ENCODE data around the gene RFTN1. TPM values are rescaled to one million over a fixed set of nuclear protein-coding genes. Genes with fewer than 3 reads are reported as not detected.

RFTN1 gene
- total RNA-seq, 4 donors from 2014 or later = 11.2 to 39.5 (median 25.6) TPM

GRCh38 chr3:16425398-16426028 lies 88.0 kb downstream of the RFTN1 start:
- TF ChIP-seq POLR2A (IDR thresholded peaks at IDR 0.05) (no peak), CTCF (IDR thresholded peaks at IDR 0.05) (no peak)
- DNase-seq (ENCODE audit: low spot score in 2 of 2) = no peak
- WGBS, 2 donors = 79 to 82% methylated on average over 12 of the region's 12 CpGs
- intact Hi-C loops (cut with DNase I; ENCODE audit: low total_unique reads) = no loop called here
- no peak overlapping the region for H3K4me3 ChIP-seq (ENCODE audit: low read depth, poor library complexity, severe bottlenecking)

- intact Hi-C loops (cut with DNase I; ENCODE audit: low total_unique reads) = no loop called here
- no peak for DNase-seq (ENCODE audit: low spot score in 2 of 2)
- no peak overlapping the region for H3K4me3 ChIP-seq (ENCODE audit: low read depth, poor library complexity, severe bottlenecking)
- 94 to 97% methylated on average over 5 of the region's 5 CpGs for WGBS, 2 donors
- TF ChIP-seq CTCF (IDR thresholded peaks at IDR 0.05) (no peak), POLR2A (IDR thresholded peaks at IDR 0.05) (no peak)
Measured at GRCh38 chr3:16423947-16424673, 89.4 kb downstream of the RFTN1 start.

- WGBS, 2 donors = 53 to 55% methylated on average over 2 of the region's 2 CpGs
- no peak for DNase-seq (ENCODE audit: low spot score in 2 of 2)
- intact Hi-C loops (cut with DNase I; ENCODE audit: low total_unique reads) = no loop called here
- TF ChIP-seq CTCF (IDR thresholded peaks at IDR 0.05) (no peak), POLR2A (IDR thresholded peaks at IDR 0.05) (no peak)
- no peak overlapping the region for H3K4me3 ChIP-seq (ENCODE audit: low read depth, poor library complexity, severe bottlenecking)
Measured at GRCh38 chr3:16423298-16423697, 90.2 kb downstream of the RFTN1 start.

GRCh38 chr3:16419640-16420241 lies 93.8 kb downstream of the RFTN1 start:
- no peak for DNase-seq (ENCODE audit: low spot score in 2 of 2)
- 58 to 60% methylated on average over 5 of the region's 5 CpGs for WGBS, 2 donors
- H3K4me3 ChIP-seq (ENCODE audit: low read depth, poor library complexity, severe bottlenecking) = no peak overlapping the region
- TF ChIP-seq POLR2A (IDR thresholded peaks at IDR 0.05) (no peak), CTCF (IDR thresholded peaks at IDR 0.05) (no peak)
- intact Hi-C loops (cut with DNase I; ENCODE audit: low total_unique reads) = no loop called here

- no peak for DNase-seq (ENCODE audit: low spot score in 2 of 2)
- TF ChIP-seq POLR2A (IDR thresholded peaks at IDR 0.05) (no peak), CTCF (IDR thresholded peaks at IDR 0.05) (no peak)
- H3K4me3 ChIP-seq (ENCODE audit: low read depth, poor library complexity, severe bottlenecking) = no peak overlapping the region
- intact Hi-C loops (cut with DNase I; ENCODE audit: low total_unique reads) = no loop called here
- WGBS, 2 donors = 52 to 62% methylated on average over 5 of the region's 5 CpGs
Measured at GRCh38 chr3:16417945-16418739, 95.4 kb downstream of the RFTN1 start.

All from lower leg skin (tissue), 4 donors.